ENCODE measurements around the gene MAPK8IP3.

MAPK8IP3 gene

GRCh38 chr16:1775006-1775845 is 69.2 kb downstream of the MAPK8IP3 start:
- no peak for DNase-seq (ENCODE audit: low read depth in 3 of 3)

GRCh38 chr16:1775846-1776671 is 70.1 kb downstream of the MAPK8IP3 start:
- no peak for DNase-seq (ENCODE audit: low read depth in 3 of 3)

- no peak for DNase-seq (ENCODE audit: low read depth in 3 of 3)
Observed at GRCh38 chr16:1776672-1776955, 70.6 kb downstream of the MAPK8IP3 start.

GRCh38 chr16:1776991-1777374 is 71.0 kb downstream of the MAPK8IP3 start:
- DNase-seq (ENCODE audit: low read depth in 3 of 3) = no peak

GRCh38 chr16:1777375-1778199 is 71.6 kb downstream of the MAPK8IP3 start:
- no peak for DNase-seq (ENCODE audit: low read depth in 3 of 3)

- no peak for DNase-seq (ENCODE audit: low read depth in 3 of 3)
Observed at GRCh38 chr16:1778200-1779179, 72.5 kb downstream of the MAPK8IP3 start.

- DNase-seq (ENCODE audit: low read depth in 3 of 3) = no peak
Observed at GRCh38 chr16:1779234-1779701, 73.3 kb downstream of the MAPK8IP3 start.

GRCh38 chr16:1779741-1780676 is 74.0 kb downstream of the MAPK8IP3 start:
- DNase-seq (ENCODE audit: low read depth in 3 of 3) = no peak

- DNase-seq (ENCODE audit: low read depth in 3 of 3) = no peak
Observed at GRCh38 chr16:1780677-1781072, 74.7 kb downstream of the MAPK8IP3 start.

- no peak for DNase-seq (ENCODE audit: low read depth in 3 of 3)
Observed at GRCh38 chr16:1781254-1781653, 75.3 kb downstream of the MAPK8IP3 start.

GRCh38 chr16:1781758-1782407 is 75.9 kb downstream of the MAPK8IP3 start:
- peak in 1 of 3 donors; percentile 32 for DNase-seq (ENCODE audit: low read depth in 3 of 3)

- peak; percentile 95 to 100 (median 95) for DNase-seq (ENCODE audit: low read depth in 3 of 3)
Observed at GRCh38 chr16:1782408-1783264, 76.6 kb downstream of the MAPK8IP3 start, which contains the start of the genes NUBP2 and SPSB3. TSS of gene NUBP2 (plus strand) at chr16:1782960. CDS start at chr16:1783021, 61 bp downstream. TSS of gene SPSB3 (minus strand) at chr16:1782571. CDS start at chr16:1781483, 1,088 bp downstream.

- DNase-seq (ENCODE audit: low read depth in 3 of 3) = no peak
Observed at GRCh38 chr16:1784977-1785845, 79.2 kb downstream of the MAPK8IP3 start.

GRCh38 chr16:1785846-1786170 is 79.8 kb downstream of the MAPK8IP3 start:
- DNase-seq (ENCODE audit: low read depth in 3 of 3) = no peak

GRCh38 chr16:1786242-1787055 is 80.5 kb downstream of the MAPK8IP3 start:
- no peak for DNase-seq (ENCODE audit: low read depth in 3 of 3)

- no peak for DNase-seq (ENCODE audit: low read depth in 3 of 3)
Observed at GRCh38 chr16:1787056-1787321, 81.0 kb downstream of the MAPK8IP3 start.
